Measurements from ENCODE around the gene HAUS3.

- TF ChIP-seq ZFP3 (CRISPR knock-in tag; IDR thresholded peaks at IDR 0.05) (no peak), CREB5 (CRISPR knock-in tag; IDR thresholded peaks at IDR 0.05; ENCODE audit: low read depth) (no peak), OSR1 (CRISPR knock-in tag; IDR thresholded peaks at IDR 0.05) (no peak), BACH2 (CRISPR knock-in tag; IDR thresholded peaks at IDR 0.05; ENCODE audit: borderline replicate concordance) (no peak), TOX (CRISPR knock-in tag; IDR thresholded peaks at IDR 0.05; ENCODE audit: borderline replicate concordance) (no peak), SNAI2 (CRISPR knock-in tag; IDR thresholded peaks at IDR 0.05) (no peak), ZNF565 (CRISPR knock-in tag; conservative IDR thresholded peaks at IDR 0.05; ENCODE audit: low read depth) (no peak), ARNTL (CRISPR knock-in tag; IDR thresholded peaks at IDR 0.05; ENCODE audit: borderline replicate concordance, low read depth) (no peak), ZNF8 (CRISPR knock-in tag; IDR thresholded peaks at IDR 0.05) (no peak), TCF4 (CRISPR knock-in tag; IDR thresholded peaks at IDR 0.05; ENCODE audit: borderline replicate concordance) (no peak), PPARA (CRISPR knock-in tag; IDR thresholded peaks at IDR 0.05; ENCODE audit: borderline replicate concordance) (no peak), ISL1 (CRISPR knock-in tag; IDR thresholded peaks at IDR 0.05) (no peak), ZNF70 (CRISPR knock-in tag; IDR thresholded peaks at IDR 0.05) (no peak), ESRRG (CRISPR knock-in tag; IDR thresholded peaks at IDR 0.05) (no peak)
Measured at GRCh38 chr4:2217726-2218125, 24.2 kb downstream of the HAUS3 start.

All from SK-N-SH treated with all-trans-retinoic acid at 6 μM for 48 hours (cell line).